HG03060 (cell line): ENCODE measurements around the gene ADGRF3.
"Not testable (repeated sequence)": the region's sequence is repeated elsewhere in the genome, so short reads cannot be mapped to it uniquely, and the experiment has no call there.

Experiments used
- ATAC-seq: cut with Tn5 transposase; IDR thresholded peaks from one replicate; pipeline ENCODE4 v1.9.1; 2021; ENCODE audit warnings: low read depth, moderate number of reproducible peaks; ENCODE audit not compliant: unreplicated experiment

The ADGRF3 gene

GRCh38 chr2:26285931-26286330 is 60.7 kb downstream of the ADGRF3 start:
- no peak for ATAC-seq

- ATAC-seq: no peak
Measured at GRCh38 chr2:26284132-26284531, 62.5 kb downstream of the ADGRF3 start.

DNA sequence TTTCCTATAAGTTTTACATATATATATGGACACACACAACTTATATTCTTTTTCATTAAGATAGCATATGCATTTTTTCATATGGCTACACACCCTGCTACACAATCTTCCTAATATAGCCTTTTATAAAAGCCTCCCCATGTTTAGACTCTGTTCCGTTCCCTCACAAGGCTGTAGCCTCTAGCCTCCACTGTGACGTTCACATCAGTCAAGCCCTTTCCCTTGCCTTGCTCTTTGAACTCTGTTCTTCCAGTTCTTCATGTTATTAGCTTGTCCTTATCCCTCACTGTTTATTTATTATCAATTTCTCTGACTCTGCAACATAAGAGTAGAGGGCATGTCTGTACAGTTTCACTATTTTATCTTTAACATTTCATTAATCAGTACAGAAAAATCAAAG is 63.0 kb downstream of the ADGRF3 start:
- ATAC-seq: no peak

DNA sequence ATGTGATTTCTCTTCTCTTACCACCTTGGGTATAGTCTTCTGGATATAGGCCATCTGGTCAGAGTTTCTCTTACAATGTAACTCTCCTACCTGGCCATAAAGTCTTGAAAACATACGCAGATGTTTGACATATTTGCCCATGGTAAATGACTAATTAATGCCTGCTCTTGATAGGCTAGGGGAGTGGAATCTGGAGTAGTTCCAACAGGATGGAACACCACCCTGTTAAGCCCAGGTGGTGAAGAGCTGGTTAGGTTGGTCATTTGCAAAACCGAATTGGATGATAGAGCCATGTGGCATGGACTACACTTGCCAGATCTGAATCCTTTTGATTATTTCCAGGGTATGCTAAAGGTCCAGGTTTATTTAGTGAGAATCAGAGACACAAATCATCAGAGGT is 65.4 kb downstream of the ADGRF3 start:
- ATAC-seq: no peak

DNA sequence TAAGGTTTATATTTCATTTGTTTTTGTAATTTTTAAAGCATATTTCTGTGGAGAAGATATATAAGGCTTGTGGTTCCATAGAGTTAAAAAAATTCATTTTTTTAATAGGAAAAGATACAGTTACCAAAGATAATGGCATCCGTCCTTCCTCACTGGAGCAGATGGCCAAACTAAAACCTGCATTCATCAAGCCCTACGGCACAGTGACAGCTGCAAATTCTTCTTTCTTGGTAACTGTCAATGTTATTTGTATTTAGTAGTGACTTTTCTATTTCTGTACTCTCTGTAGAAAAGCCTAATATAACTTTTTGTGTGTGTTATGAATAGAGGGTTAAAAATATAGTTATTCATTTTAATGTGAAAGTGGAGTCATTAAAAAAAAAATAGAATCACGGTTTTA is 66.7 kb downstream of the ADGRF3 start:
- no peak for ATAC-seq

DNA sequence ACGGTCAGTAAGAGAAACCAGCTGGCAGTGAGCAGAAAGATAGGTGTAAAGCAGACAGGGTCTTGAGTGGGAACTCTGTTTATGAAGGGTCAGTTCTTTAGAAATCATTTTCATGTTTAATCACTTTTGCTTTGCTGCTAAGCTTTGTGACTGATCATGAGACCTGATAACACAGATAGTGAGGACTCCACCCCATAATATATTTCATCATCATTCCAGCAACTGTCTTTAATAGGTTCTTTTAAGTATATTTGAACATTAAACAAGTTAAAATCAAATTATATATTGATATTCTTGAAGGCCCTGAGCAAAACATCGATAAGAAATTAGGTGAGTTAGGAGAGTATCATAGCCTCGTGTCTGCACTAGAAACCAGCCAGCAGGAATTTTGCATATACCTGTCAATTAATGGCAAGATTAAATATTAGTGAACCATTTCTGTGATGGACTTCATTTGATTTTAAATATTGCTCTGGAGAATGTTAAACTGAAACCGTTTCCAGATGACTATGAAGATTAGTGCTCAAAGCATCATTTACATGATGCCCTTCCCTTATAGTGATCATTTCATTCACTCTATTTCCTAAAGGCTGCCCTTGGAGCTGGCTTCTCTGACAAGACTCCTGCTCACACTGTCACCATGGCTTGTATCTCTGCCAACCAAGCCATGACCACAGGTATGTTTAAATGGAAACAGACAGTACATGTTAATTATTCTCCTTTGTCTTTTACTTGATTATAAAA is 69.9 kb downstream of the ADGRF3 start:
- ATAC-seq: no peak

- ATAC-seq: no peak
Measured at GRCh38 chr2:26274058-26274613, 72.5 kb downstream of the ADGRF3 start.

GRCh38 chr2:26273501-26273900 is 73.1 kb downstream of the ADGRF3 start:
- no peak for ATAC-seq

DNA sequence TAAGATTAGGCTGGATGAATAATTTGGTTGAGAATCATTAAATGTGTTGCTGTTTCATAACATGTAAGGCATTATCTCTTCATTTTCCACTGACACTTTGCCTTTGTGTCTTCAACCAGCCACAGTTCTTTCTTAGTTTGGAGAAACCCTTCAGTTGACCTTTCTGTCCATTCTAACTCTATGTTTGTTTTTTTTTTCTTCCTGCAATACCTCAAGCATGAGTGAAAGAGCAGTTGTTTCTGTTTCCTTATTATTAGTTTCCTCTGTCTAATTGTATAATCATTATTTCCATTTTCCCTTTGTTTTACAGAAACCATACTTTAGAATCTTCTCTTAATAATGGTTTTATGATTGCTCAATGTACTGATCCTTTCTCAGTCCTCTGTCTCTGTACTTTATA is 76.2 kb downstream of the ADGRF3 start:
- no peak for ATAC-seq

DNA sequence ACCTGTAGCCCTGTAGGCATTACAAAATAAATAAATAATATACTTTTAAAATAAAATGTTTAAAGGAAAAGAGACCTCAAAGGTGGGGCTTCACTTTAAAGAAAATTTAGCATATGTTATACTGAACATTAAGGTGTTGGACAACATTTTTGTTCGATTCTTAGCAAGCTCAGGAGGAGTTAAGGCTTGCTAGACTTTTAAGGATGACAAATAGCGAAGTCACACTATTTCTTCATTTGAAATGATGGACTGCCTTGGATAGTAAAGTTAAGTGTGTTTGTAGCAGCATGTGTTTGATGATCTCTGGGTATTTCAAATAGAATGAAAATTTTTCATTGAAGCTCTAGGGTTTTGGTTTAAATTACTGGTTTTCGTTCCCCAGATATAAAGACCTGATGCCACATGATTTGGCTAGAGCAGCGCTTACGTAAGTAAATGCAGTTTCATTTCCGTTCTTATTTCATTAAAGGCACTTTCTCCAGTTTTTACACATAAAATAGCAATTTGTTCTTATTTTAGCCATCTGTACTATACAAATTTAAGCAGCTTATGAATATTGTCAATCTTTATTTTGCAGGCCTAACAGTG is 76.9 kb downstream of the ADGRF3 start:
- no peak for ATAC-seq

DNA sequence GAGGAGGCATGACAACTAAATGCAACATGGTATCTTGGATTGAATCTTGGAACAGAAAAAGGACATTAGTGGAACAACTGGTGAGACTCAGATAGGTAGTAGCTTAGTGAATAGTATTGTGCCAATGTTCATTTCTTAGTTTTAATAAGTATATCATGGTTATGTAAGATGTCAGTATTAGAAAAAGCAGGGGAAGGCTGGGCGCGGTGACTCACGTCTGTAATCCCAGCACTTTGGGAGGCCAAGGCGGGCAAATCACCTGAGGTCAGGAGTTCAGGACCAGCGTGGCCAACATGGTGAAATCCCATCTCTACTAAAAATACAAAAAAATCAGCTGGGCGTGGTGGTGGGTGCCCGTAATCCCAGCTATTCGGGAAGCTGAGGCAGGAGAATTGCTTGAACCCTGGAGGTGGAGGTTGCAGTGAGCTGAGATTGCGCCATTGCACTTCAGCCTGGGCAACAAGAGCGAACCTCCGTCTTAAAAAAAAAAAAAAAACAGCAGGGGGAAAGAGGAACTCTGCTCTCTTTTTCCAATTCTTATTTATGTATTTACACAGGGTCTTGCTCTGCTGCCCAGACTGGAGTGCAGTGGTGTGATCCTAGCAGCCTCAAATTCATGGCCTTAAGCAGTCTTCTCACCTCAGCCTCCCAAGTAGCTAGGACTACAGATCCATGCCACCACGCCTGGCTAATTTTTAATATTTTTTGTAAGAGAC is 77.8 kb downstream of the ADGRF3 start:
- not testable (repeated sequence) for ATAC-seq

DNA sequence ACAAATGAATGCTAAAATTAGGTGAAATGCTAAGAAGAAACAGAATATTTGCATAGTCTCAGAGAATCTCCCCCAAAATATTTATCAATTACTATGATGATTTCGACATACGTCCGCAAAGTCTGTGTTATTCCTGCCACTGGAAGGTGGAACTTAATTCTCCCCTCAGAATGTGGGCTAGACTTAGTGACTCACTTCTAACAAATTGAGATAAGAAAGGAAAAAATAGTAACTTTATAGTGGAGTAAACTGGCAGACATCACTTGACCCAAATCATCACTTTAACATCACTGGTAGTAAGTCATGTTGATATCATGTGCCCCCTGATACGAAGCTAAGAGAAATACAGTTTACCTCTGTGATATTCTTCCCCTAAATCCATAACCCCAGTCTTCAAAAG is 78.4 kb downstream of the ADGRF3 start:
- ATAC-seq: no peak

- ATAC-seq: not testable (repeated sequence)
Measured at GRCh38 chr2:26258836-26259235, 87.8 kb downstream of the ADGRF3 start.
